GM20000 (cell line): ENCODE data around the gene PRUNE2.
"Not testable (repeated sequence)": the region's sequence is repeated elsewhere in the genome, so short reads cannot be mapped to it uniquely, and the experiment has no call there.

Source experiments
- DNase-seq: peaks from one replicate; pipeline ENCODE4 v3.0.0; 2012; ENCODE audit warnings: low spot score
- CTCF ChIP-seq: IDR thresholded peaks from 2 replicates; pipeline ENCODE4 v1.5.1; 2012; ENCODE audit warnings: mild to moderate bottlenecking, control low read depth; ENCODE audit errors: extremely low read depth, missing control alignments

Gene PRUNE2

GRCh38 chr9:76866689-76867088 lies 39.2 kb downstream of the PRUNE2 start:
- no peak for TF ChIP-seq CTCF
- no peak for DNase-seq

GRCh38 chr9:76863832-76864231 lies 42.1 kb downstream of the PRUNE2 start:
- no peak for DNase-seq
- TF ChIP-seq CTCF: no peak

DNA sequence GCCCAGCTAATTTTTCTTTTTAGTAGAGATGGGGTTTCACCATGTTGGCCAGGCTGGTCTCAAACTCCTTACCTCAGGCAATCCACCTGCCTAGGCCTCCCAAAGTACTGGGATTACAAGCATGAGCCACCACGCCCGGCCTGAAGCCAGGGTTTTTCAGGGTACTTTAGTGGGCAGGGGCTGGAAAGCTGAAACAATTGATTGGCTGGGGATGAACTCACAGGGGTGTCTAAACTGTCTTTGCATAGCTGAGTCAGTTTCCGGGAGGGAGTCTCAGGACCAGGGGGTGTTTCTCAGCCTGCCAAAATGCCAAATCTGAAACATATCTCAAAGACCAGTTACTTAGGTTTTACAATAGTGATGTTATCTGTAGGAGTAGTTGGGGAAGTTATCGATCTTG lies 46.1 kb downstream of the PRUNE2 start:
- no peak for DNase-seq
- no peak for TF ChIP-seq CTCF

- not testable (repeated sequence) for DNase-seq
These were observed 47.7 kb downstream of the PRUNE2 start for GRCh38 chr9:76858248-76858647.

DNA sequence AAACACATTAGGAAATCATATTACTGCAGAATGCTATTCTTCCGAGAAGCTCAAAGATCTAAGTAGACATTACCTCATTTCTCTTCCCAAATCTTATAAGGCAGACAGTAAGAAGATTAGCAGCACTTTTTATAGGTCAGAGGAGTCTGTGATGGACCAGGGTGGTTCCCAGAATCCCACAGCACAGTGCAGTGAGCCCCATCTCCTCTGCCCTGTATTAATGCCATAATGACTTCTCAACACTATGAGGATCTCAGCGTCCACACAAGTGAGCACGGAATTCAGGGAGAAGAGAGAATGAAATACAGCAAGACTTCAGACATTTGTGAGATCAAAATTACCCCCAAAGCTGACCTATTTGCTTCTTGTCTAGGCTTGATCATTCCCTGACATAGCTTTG lies 49.9 kb downstream of the PRUNE2 start:
- no peak for DNase-seq
- no peak for TF ChIP-seq CTCF

DNA sequence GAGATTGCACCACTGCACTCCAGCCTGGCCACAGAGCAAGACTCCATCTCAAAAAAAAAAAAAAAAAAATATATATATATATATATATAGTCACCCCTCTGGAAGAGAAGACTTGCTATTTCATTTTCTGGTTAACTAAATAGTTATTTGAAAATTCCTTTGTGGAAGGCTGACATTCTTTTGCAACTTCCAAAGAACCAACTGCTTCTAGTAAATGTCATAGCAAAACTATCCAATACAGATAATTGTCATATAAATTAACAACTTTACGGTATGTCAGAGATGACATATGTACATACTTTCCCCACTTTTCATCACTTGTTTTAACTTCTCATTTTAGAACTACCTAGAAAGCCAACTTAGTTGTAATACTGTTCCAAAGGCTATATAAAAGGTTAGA lies 50.9 kb downstream of the PRUNE2 start:
- TF ChIP-seq CTCF: no peak
- no peak for DNase-seq

DNA sequence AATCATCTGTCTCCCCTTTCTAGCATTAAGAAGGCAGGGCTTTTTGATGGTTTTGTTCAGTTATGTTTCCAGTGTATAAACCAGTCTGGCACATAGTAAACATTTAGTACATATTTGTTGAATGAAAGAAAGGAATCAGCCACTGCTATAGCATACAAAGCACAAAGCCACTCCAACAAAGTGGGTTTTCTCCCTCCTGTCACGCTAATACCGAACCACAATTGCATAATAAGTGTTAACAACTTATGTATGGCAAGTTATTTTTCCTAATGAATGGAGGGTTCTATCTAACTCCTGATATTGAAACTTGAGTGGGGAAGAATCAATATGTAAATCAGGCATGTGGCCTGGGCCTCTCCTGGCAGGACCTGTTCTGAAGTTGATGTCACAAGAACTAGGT lies 53.9 kb downstream of the PRUNE2 start:
- TF ChIP-seq CTCF: no peak
- no peak for DNase-seq

GRCh38 chr9:76846297-76846696 lies 59.6 kb downstream of the PRUNE2 start:
- TF ChIP-seq CTCF: no peak
- DNase-seq: no peak
